ENCODE results near the gene CNST. TPM values are rescaled to one million over a fixed set of nuclear protein-coding genes. Genes with fewer than 3 reads are reported as not detected.
"Not testable (repeated sequence)": the region's sequence is repeated elsewhere in the genome, so short reads cannot be mapped to it uniquely, and the experiment has no call there.

Gene CNST
- total RNA-seq, 4 donors from 2014 or later: 38.8 to 49.5 (median 41.7) TPM

DNA sequence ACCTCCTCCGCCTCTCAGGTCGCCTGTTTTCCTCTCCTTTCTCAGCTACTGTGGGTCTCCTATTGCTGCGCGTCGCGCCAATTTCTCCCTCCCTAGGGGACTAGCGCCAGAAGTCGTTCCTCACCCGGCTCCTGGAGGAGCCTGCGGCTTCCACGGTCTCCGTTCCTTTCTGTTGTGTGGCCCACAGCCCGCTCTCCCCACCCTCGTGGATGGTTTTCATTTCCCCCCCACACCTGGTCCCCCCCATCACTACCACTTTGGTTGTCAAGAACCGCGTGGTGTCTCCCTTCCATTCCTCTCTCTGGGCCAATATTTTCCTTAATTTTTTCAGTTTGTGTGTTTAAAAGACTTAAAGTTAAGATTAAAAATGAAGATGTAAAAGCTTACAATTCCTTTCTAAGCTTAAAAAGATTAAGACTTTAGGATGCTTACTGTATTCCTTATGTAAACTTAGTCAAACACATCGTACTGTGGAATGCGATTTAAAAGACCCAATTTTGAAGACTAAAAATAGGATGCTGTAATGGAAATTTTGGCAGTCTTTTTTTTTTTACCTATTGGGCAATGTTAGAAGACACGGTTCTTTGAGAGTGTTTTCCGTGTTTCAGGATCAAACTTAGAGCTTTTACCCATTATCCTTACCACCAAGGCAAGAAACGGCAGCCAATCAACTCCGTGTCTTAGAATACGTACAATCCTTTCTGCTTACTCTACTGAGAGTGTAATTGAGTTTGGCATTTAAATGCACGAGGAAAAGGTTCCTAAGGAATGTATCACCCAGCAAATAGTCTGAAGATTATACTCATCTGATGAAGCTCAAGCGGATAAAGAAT lies 773 bp downstream of the CNST start:
- Histone ChIP-seq H3K27me3 (no peaks in the 10 kb centered on the region), H3K27ac (peak overlapping the region; percentile 70 to 97 (median 96)), H3K9me3 (no peaks in the 10 kb centered on the region), H3K4me1 (peaks cover 37 to 43% of the 10 kb centered on the region in 2 donors), H3K4me3 (replicated peaks in 1 of 3) (peak overlapping the region; percentile 70 to 98 (median 84)), H3K36me3 (peaks cover 0 to 8% of the 10 kb centered on the region in 2 donors)
- no peak for TF ChIP-seq CTCF (IDR thresholded peaks at IDR 0.05)
- no peak for TF ChIP-seq POLR2A (IDR thresholded peaks at IDR 0.05)
- no peak for DNase-seq
- 2 to 3% methylated on average over 24 to 25 of the region's 25 CpGs for WGBS, 2 donors
- intact Hi-C loops (cut with DNase I): loop anchor here (10.0 kb wide), 1 partner anchor 128 kb away; no protein-coding TSS in a partner anchor

- TF ChIP-seq POLR2A (IDR thresholded peaks at IDR 0.05) (no peak), CTCF (IDR thresholded peaks at IDR 0.05) (no peak)
- Histone ChIP-seq H3K9me3 (no peaks in the 10 kb centered on the region), H3K4me3 (replicated peaks in 1 of 3) (peak overlapping the region in 1 of 3 donors; percentile 84), H3K36me3 (peaks cover 0 to 8% of the 10 kb centered on the region in 2 donors), H3K27me3 (no peaks in the 10 kb centered on the region), H3K4me1 (peaks cover 37 to 51% of the 10 kb centered on the region in 2 donors), H3K27ac (peak overlapping the region; percentile 70 to 97 (median 96))
- DNase-seq: no peak
- 65 to 71% methylated on average over 4 of the region's 4 CpGs for WGBS, 2 donors
- intact Hi-C loops (cut with DNase I): loop anchor here (10.0 kb wide), 1 partner anchor 127 kb away; no protein-coding TSS in a partner anchor
These were observed 1.5 kb downstream of the CNST start for GRCh38 chr1:246567646-246568235.

DNA sequence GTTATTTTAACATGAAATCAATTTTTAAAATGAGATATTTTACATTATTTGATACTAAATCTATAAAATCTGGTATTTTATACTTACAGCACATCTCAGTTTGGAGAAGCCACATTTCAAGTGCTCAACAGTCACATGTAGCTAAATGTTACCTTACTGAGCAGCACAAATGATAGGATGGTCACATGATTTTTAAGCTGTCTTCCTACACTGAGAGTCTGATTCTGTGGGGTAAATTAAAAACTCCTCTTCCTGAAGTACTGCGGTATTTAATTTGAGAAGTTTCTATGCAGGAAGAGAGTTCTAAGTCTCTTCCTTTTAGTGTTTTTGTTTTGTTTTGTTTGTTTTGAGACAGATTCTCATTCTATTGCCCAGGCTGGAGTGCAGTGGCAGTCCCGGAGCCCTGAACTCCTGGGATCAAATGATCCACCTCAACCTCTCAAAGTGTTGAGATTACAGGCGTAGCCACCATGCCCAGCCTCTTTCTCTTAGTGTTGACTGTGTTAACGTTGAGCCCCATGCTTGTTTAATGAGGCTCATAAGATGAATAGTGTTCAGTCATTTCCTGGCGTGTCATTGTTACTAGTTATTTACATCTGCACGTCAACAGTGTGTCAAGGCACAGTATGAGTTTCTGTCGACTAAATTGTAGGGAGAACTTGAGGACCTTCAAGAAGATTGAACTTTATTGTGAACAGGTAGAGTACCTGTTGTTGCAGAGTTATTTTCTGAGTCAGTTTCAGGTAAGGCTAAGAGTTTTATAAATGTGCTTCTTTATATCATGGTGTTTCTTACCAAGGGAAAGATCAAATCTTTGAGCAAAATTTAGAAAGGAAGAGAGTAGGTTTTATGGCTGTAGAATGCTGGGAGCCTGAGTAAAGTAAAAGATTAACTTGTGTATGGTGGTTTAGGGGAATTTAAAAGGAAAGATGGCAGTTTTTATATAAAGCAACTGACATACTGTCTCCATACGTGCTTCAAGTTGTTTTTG lies 3.3 kb downstream of the CNST start:
- TF ChIP-seq POLR2A (IDR thresholded peaks at IDR 0.05): no peak
- Histone ChIP-seq H3K4me1 (peaks cover 30 to 61% of the 10 kb centered on the region in 2 donors), H3K27ac (peak overlapping the region; percentile 11 to 82 (median 60)), H3K9me3 (no peaks in the 10 kb centered on the region), H3K36me3 (no peaks in the 10 kb centered on the region), H3K27me3 (no peaks in the 10 kb centered on the region), H3K4me3 (replicated peaks in 1 of 3) (no peak overlapping the region)
- intact Hi-C loops (cut with DNase I): loop anchor here (10.0 kb wide), 1 partner anchor 125 kb away; no protein-coding TSS in a partner anchor
- WGBS, 2 donors: 61 to 67% methylated on average over 8 of the region's 8 CpGs
- no peak for DNase-seq

DNA sequence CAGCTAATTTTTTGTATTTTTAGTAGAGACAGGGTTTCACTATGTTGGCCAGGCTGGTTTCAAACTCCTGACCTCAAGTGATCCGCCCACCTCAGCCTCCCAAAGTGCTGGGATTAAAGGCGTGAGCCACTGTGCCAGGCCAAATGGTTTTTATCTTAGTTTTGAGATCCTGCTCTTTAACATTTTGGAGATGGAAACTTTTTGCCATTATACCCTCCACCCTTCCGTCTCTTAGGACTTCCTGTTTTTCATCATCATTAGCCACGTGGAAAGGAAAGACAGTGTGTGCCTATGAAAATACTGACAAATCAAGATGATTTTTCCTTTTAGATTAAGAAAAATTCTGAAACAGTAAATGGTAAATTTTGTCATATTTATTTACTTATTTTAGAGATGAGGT lies 5.1 kb downstream of the CNST start:
- Histone ChIP-seq H3K27ac (peak overlapping the region; percentile 58 to 82 (median 59)), H3K4me1 (peaks cover 24 to 52% of the 10 kb centered on the region in 2 donors)
- DNase-seq; intact Hi-C loops (cut with DNase I); H3K27me3 ChIP-seq; H3K4me3 ChIP-seq (replicated peaks in 1 of 3); H3K9me3 ChIP-seq; H3K36me3 ChIP-seq: not testable (repeated sequence)
- 71 to 77% methylated on average over 4 of the region's 4 CpGs for WGBS, 2 donors
- peak in 1 of 2 donors; percentile 19 for TF ChIP-seq POLR2A (IDR thresholded peaks at IDR 0.05)

DNA sequence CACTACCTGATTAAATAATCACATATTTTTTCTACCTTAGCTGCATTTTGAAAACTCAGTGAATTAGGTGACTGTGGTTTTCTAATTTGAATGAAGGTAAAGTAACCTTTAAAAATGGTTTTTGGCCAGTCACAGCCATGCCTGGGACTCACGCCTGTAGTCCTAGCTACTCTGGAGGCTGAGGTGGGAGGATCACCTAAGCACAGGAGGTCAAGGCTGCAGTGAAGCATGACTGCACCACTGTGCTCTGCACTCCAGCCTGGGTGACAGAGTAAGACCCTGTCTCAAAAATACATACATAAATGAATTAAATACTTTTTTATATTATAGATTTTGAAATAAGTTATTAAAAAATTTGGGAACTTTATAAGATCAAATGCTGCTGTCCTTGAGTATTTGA lies 5.7 kb downstream of the CNST start:
- Histone ChIP-seq H3K9me3 (no peaks in the 10 kb centered on the region), H3K4me1 (peaks cover 28 to 57% of the 10 kb centered on the region in 2 donors), H3K27ac (peak overlapping the region; percentile 58 to 82 (median 59)), H3K36me3 (no peaks in the 10 kb centered on the region), H3K4me3 (replicated peaks in 1 of 3) (no peak overlapping the region), H3K27me3 (no peaks in the 10 kb centered on the region)
- DNase-seq: no peak
- TF ChIP-seq CTCF (IDR thresholded peaks at IDR 0.05) (no peak), POLR2A (IDR thresholded peaks at IDR 0.05) (no peak)
- 100% methylated on average over 1 of the region's 1 CpG for WGBS, 2 donors
- intact Hi-C loops (cut with DNase I): no loop called here
